Kidney capillary endothelial cell (primary cell): ENCODE results near the gene NRIP1.

Experiments
- DNase-seq: peaks from one replicate; pipeline ENCODE4 v3.0.0-alpha.2; 2018; ENCODE audit warnings: low spot score

NRIP1 gene

GRCh38 chr21:15063814-15064575, 805 bp downstream of the NRIP1 start:
- DNase-seq: peak; percentile 33

- DNase-seq: peak; percentile 45
Measured at GRCh38 chr21:15063081-15063813, 1.6 kb downstream of the NRIP1 start.

GRCh38 chr21:15062606-15062965, 2.2 kb downstream of the NRIP1 start:
- DNase-seq: peak; percentile 33

GRCh38 chr21:15061747-15062605, 2.8 kb downstream of the NRIP1 start:
- DNase-seq: peak; percentile 22

GRCh38 chr21:15061279-15061678, 3.5 kb downstream of the NRIP1 start:
- no peak for DNase-seq

GRCh38 chr21:15060543-15061175, 4.1 kb downstream of the NRIP1 start:
- no peak for DNase-seq

- no peak for DNase-seq
Measured at GRCh38 chr21:15059397-15059796, 5.4 kb downstream of the NRIP1 start.

- peak; percentile 59 for DNase-seq
Measured at GRCh38 chr21:15058854-15059263, 5.9 kb downstream of the NRIP1 start.

GRCh38 chr21:15057285-15057684, 7.5 kb downstream of the NRIP1 start:
- DNase-seq: peak; percentile 32

GRCh38 chr21:15054606-15055239, 10.1 kb downstream of the NRIP1 start:
- peak; percentile 31 for DNase-seq

- peak; percentile 70 for DNase-seq
Measured at GRCh38 chr21:15054089-15054488, 10.7 kb downstream of the NRIP1 start.

GRCh38 chr21:15053500-15053899, 11.3 kb downstream of the NRIP1 start:
- DNase-seq: no peak

GRCh38 chr21:15052459-15052763, 12.4 kb downstream of the NRIP1 start:
- no peak for DNase-seq

- no peak for DNase-seq
Measured at GRCh38 chr21:15051644-15052458, 12.9 kb downstream of the NRIP1 start.

- DNase-seq: no peak
Measured at GRCh38 chr21:15050568-15051377, 14.0 kb downstream of the NRIP1 start.

- DNase-seq: no peak
Measured at GRCh38 chr21:15045017-15045416, 19.8 kb downstream of the NRIP1 start.

- DNase-seq: no peak
Measured at GRCh38 chr21:15042531-15042930, 22.3 kb downstream of the NRIP1 start.

GRCh38 chr21:15039607-15040299, 25.0 kb downstream of the NRIP1 start:
- DNase-seq: no peak

- DNase-seq: no peak
Measured at GRCh38 chr21:15037900-15038293, 26.9 kb downstream of the NRIP1 start.
